NCI-H1048 (cell line): ENCODE data around the gene CDK5.

Source experiments
- DNase-seq: peaks from one replicate; lab custom pipeline; 2025; lab: John Stamatoyannopoulos, UW

CDK5 gene

DNA sequence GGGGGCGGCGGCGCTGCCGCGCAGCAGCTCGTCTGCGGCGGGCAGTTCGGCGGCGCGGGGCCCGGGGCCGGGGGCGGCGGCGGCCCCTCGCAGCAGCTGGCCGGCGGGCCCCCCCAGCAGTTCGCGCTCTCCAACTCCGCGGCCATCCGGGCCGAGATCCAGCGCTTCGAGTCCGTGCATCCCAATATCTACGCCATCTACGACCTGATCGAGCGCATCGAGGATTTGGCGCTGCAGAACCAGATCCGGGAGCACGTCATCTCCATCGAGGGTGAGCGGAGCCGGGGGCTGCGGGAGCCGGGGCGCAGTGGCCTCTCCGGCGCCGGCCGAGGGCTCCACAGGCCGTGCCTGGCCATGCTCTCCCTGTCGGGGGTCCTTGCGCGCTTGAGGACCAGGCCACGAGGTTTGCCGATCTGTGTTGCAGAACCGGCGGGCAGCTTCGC lies 29.1 kb upstream of the CDK5 start:
- DNase-seq, result no peak

DNA sequence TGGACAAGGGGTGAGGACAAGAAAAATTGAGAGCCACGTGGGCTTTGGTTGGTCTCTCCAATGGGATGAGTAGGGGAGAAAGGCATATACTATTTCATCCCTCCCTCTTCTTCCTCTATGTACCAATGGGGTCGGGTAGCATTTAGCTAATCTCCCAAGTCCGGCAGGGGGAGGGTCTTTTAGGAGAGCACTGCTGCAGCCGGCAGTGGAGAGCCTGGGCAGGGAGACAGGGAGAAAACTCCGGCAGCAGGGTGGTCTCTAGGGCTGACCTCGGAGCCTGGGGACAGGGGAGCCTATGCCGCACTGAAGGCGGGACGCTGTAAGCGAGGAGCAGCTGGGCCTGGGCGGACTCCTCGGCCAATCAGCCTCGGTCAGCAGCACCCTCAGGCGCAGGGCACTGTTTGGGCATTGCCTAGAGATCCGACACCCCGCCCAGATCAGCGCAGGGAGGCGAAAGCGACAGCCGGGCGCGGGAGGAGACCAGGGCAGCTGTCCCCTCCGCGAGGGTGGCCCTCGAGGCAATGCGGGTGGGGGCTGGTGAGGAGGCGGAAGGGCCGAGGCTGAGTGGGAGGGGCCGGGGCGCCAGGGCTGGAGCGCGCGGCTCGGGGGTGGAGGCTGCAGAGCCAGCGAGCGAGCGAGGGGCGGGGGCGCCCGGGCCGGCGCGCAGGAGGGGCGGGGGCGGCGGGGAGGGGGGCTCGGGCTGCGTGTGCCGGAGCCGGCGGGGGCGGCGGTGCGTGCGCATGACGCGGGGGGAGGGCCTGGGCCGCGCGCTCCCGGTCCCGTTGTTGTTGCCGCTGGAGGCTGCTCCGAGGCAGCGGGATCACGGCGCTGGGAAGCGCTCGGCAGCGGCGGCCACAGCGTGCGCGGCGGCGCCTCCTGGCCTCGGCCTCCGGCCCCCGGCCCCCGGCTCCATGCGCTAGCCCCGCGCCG lies 28.3 kb upstream of the CDK5 start, which contains the start of gene AGAP3:
TSS of gene AGAP3 (plus strand) at position 785 of the 930 bp plus-strand sequence. CDS start 267 bp downstream, outside the sequence.
- peak; percentile 26 for DNase-seq

DNA sequence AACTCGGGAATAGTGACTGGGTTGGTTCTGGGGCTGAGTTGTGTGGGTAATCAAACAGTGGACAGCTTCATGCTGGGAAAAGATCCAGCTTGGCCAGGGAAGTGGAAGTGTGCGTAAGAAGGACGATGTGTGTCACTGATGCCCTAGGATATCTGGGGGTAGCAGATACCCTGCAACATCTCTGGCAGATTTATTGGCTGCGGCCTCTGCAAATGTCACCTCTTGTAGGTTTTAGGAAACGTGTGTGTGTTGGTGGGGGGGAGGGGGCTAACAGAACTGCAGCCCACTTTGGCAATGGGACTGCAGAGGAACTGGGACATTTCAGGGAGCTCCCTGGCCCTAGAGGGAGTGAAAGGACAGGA lies 27.6 kb upstream of the CDK5 start:
- DNase-seq, result no peak

GRCh38 chr7:151083824-151084160 lies 26.1 kb upstream of the CDK5 start:
- no peak for DNase-seq

DNA sequence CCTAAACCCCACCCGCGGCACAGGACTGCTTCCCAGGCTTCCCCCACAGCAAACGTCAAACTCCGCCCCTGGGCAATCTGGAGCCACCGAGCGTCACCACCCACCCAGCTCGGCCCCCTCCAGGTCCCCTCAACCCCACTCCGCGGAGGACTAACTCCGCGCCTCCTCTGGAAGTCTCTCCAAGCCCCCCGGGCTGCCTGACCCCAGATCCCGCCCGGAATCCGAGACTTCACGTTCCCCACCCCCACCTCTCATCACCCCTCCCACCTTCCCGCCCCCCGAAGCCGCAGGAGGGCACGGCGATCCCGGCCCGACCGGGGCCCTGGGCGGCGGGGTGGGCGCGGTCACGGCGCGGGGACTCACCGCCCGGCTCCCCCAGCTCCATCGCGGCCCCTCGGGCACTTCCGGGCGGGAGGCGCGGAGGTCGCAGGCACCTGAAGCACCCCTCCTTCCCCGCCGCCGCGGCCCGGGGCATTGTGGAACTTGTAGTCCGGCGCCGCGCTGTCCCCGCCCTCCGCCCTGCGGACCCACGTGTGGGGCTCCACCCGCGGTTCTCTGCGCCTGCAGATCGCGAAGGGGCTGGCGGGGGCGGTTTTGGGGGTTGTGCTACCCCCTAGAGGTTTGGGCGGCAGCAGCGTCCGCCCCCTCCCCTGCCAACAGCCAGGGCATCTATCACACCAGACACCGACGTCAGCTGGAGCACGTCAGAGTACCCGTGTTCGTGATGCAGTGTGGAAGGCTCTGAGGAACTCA lies 25.6 kb upstream of the CDK5 start, which contains the start of gene TMUB1:
TSS of gene TMUB1 (minus strand) at position 423 of the 753 bp plus-strand sequence. CDS start 930 bp downstream, outside the sequence.
- DNase-seq, result peak; percentile 57

DNA sequence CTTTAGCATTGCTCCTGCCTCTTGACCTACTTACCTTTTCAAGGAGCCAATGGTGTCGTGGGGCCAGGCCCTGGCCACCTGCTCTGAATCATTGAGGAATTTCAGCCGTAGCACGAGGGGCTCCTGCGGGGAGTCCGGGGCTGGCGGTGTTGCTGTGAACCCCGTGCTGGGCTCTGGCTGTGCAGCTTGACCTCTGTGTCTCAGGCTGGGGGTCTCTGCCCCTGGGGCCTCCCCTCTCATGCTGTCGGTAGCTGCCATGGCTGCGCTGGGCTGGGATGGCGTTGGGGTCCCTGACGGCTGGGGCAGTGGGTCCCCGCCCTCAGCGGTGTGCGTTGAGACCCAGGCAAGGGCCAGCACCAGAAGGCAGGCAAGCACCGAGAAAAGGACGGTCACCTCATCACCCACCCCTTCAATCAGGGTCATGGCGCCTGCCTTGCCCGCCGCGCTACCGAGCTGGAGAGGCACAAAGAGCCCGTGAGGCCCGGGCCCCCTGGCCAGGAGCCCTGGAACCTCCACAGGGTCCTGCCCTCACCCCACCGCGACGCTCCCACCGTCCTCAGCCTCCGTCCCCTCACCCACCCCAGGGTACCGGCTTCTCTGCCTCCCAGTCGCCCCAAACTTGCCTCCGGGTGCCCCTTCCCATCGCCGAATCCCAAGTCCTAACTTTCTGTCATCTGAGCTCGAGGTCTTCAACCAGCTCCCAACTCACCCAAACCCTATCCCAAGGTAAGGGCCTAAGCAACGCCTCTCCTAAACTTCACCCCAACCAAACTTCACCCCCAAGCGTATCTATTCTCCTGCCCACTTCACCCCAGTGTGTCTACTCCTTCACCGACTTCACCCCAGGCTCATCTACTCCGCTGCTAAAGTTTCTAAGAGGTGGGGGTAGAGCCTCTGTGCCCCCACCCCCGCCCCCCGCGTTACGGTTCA lies 24.7 kb upstream of the CDK5 start:
- DNase-seq, result no peak

GRCh38 chr7:151081170-151082101 lies 23.7 kb upstream of the CDK5 start:
- no peak for DNase-seq

DNA sequence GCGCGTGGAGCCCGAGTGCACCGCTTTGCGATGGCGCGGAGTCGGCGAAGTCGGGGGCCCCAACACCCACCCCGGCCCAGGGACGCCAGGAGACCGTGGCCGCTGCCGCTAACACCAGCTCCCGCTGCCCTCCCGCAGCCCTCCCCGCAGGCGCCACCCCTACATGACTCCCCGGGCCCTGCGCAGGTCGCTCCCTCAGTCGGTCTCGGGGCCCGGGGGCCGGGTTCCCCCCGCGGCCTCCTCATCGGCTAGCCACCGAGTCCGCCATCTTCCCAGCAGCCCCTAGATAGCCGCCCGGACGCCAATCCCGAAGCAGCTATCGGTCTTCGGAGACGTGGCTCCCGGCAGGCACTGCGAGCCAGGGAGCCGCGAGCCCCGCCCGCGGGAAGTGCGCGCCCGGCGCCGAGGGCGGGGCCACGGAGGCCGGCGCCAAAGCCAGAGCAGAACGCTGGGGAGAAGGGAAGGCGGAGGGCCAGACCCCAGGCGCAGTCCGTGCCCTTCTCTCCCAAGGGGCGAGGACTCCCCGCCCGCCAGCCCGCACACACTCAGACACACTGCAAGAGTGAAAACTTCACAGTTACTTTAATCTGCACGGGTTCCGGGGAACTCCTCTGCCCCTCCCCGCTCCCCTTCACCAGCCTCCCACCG lies 22.9 kb upstream of the CDK5 start, which contains the start of gene FASTK:
TSS of gene FASTK (minus strand) at position 288 of the 648 bp plus-strand sequence. CDS start at position 245, 43 bp downstream.
- DNase-seq, result peak; percentile 86

GRCh38 chr7:151080067-151080521 lies 22.4 kb upstream of the CDK5 start:
- no peak for DNase-seq

- no peak for DNase-seq
Measured at GRCh38 chr7:151079199-151079910, 21.7 kb upstream of the CDK5 start.

DNA sequence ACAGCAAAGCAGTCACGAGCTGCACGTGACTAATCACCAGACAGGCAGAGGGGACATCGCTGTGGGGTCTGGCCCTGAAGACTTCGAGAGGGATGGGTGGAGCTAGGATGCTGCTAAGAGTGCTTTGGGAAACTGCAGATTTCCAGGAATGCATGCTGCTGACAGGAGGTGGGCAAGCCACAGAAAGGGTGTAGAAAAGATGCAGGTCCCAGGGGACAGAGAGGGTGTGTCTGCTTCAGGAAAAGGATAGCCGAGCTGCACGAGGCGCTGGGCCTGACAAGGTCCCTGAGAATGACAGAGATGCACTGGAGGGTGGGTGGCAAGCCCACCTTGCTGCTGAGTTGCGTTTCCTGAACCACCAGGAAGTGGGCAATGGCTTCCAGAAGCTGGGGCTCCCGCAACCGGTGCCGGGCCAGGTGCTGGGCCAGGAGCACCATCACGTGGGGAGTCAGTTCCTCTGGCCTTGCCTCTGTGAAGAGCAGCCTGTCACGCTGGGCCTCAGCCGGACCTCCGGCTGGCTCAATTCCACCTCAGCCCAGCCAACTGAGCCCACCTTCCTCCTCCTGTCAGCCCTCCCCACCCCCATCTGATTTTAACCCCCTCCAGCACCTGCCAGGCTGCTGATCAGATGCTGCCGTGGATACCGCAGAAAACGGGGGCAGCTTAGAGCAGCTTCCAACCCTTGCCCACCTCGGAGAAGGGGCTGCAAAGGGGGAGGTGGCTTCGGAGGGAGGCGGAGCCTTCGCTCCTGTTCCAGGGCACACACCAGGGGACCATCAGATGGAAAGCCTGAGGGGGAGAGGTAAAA lies 20.7 kb upstream of the CDK5 start:
- DNase-seq, result no peak

DNA sequence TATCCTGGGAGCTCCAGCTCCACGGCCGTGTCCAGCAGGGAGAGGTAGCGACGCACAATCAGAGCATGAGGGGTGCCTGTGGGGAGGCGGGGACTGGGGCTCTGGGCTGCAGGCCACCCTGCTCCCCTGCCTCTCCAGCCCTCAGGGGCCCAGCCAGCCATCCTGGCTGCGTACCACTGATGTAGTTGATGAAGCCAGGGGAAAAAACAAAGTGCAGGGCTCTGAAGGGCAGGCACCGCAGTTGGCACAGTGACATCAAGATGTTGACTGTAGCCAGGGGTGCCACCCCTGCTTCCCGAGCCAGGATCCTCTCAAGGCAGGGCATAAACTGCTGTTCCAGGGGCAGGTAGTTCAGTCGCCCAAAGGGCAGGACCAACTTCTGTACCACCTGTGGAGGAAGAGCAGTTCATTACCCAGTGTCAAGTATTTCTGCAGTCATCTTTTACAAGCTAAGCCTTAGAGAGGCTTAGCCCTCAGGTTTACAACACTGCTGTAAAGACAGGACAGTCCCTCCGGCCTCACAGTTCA lies 20.1 kb upstream of the CDK5 start:
- DNase-seq, result no peak

- no peak for DNase-seq
Measured at GRCh38 chr7:151076863-151077704, 19.4 kb upstream of the CDK5 start.

DNA sequence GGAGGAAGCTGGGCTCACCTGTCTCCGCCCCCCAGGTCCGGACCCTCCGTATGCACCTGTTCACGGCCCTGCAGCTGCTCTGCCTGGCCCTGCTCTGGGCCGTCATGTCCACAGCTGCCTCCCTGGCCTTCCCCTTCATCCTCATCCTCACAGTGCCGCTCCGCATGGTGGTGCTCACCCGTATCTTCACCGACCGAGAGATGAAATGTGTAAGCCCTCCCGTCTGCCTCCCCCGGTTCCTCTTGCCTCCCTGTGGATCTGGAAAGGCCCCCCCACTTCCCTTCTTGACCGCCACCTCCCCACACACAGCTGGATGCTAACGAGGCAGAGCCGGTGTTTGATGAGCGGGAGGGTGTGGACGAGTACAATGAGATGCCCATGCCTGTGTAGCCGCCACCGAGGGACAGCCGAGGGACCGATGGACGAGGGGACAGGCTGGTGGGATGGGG lies 18.3 kb upstream of the CDK5 start:
- no peak for DNase-seq

DNA sequence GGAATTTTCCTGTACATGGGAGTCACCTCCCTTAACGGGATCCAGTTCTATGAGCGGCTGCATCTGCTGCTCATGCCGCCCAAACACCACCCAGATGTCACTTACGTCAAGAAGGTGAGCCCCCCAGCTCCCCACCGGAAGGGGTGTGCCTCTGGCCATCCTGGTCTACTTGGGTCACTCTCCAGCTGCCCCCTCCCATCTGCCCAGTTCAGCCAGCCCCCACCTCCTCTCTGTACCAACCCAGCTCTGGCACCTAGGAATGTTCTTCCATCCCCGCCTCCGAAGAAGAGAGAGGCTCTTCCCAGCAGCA lies 17.9 kb upstream of the CDK5 start:
- no peak for DNase-seq

GRCh38 chr7:151074817-151075661 lies 17.3 kb upstream of the CDK5 start:
- no peak for DNase-seq
